K562 (cell line): ENCODE data around the gene DCAF11. TPM values are rescaled to one million over a fixed set of nuclear protein-coding genes. Genes with fewer than 3 reads are reported as not detected.

Experiments used
- ATAC-seq: fragments of 200-7000 bp; cut with Tn5 transposase; 3 replicates; pipeline ENCODE4 v1.9.1; 2020; ENCODE audit warnings: moderate library complexity
- BruUV-seq: library from RNA; stranded (reverse); fragments of 400-500 nt; replicated peaks from 2 replicates; lab custom pipeline; 2021; lab: Mats Ljungman, UMichigan
- CTCF ChIA-PET: fragments of 300-600 bp; formaldehyde crosslinking; extraction: SDS; loops from one replicate; lab custom pipeline; 2021; ENCODE audit warnings: low intra/inter-chr PET ratio; lab: Yijun Ruan, JAX
- POLR2A ChIA-PET: fragments of 300-600, 350-650 bp; sonication (Branson Sonifier 250); formaldehyde crosslinking; extraction: SDS; loops from one replicate; lab custom pipeline; 2021; ENCODE audit warnings: antibody characterized with exemption, inconsistent platforms; lab: Yijun Ruan, JAX
- DNase-seq, 4 experiments: peaks; one replicate each; pipeline versions ENCODE4 v3.0.0 to v3.0.0-alpha.2; 2011 to 2018; ENCODE audit warnings: low spot score in 3 of 4, mixed read lengths in 3 of 4; ENCODE audit errors: extremely low read depth in 1 of 4
- FAIRE-seq: peaks from 2 replicates; lab custom pipeline; 2011; peaks lifted over from hg19 to GRCh38; lab: Jason Lieb, UNC
- H2AFZ ChIP-seq: 2 replicates; pipeline ENCODE4 v1.6.0; 2011; ENCODE audit warnings: low read depth, low read length, control low read depth, inconsistent platforms
- H3K27ac ChIP-seq: fragments of 200-600 bp; 3 replicates; pipeline ENCODE4 v1.8.0; 2011; ENCODE audit warnings: low read depth, mild to moderate bottlenecking, control low read depth, inconsistent platforms, low read length, moderate library complexity, mixed read lengths; ENCODE audit errors: extremely low read depth
- H3K27me3 ChIP-seq, 2 experiments: fragments of 300-600 bp in 1 of 2; 2 replicates in 1 of 2; 3 replicates in 1 of 2; pipeline versions ENCODE4 v1.6.0 to v1.8.0; 2011; ENCODE audit warnings: inconsistent platforms in 2 of 2, low read length in 2 of 2, mild to moderate bottlenecking in 1 of 2, mixed read lengths in 1 of 2, moderate library complexity in 1 of 2; ENCODE audit not compliant: control insufficient read depth in 2 of 2, insufficient read depth in 2 of 2
- H3K36me3 ChIP-seq: fragments of 300-600 bp; 3 replicates; pipeline ENCODE4 v1.8.0; 2011; ENCODE audit warnings: mild to moderate bottlenecking, low read length, inconsistent platforms; ENCODE audit not compliant: control insufficient read depth, insufficient read depth
- H3K4me1 ChIP-seq, 2 experiments: fragments of 200-600 bp in 1 of 2; replicated peaks in 1 of 2; 2 replicates in 1 of 2; 3 replicates in 1 of 2; pipeline versions ENCODE4 v1.5.1 to v1.8.0; 2011; ENCODE audit warnings: inconsistent platforms in 2 of 2, low read length in 2 of 2, mild to moderate bottlenecking in 1 of 2, mixed read lengths in 1 of 2, moderate library complexity in 1 of 2; ENCODE audit not compliant: control insufficient read depth in 2 of 2, insufficient read depth in 2 of 2
- H3K4me2 ChIP-seq: 2 replicates; pipeline ENCODE4 v1.6.1; 2011; ENCODE audit warnings: low read length, control low read depth, inconsistent platforms, mixed read lengths; ENCODE audit not compliant: insufficient read depth
- H3K4me3 ChIP-seq: fragments of 200-600 bp; sonication (generic), shearing (Covaris generic); 2 replicates; pipeline ENCODE4 v1.5.1; 2016; ENCODE audit warnings: control low read depth, inconsistent platforms
- H3K79me2 ChIP-seq: fragments of 200-600 bp; 3 replicates; pipeline ENCODE4 v1.8.0; 2011; ENCODE audit warnings: low read length, inconsistent platforms; ENCODE audit not compliant: control insufficient read depth, insufficient read depth
- H3K9ac ChIP-seq, 2 experiments: 2 replicates each; pipeline versions ENCODE4 v1.6.0 to v1.6.1; 2011; ENCODE audit warnings: low read depth in 2 of 2, low read length in 2 of 2, control low read depth in 1 of 2, inconsistent platforms in 1 of 2, mild to moderate bottlenecking in 1 of 2, mixed read lengths in 1 of 2; ENCODE audit not compliant: insufficient read depth in 1 of 2
- H3K9me1 ChIP-seq: one replicate; pipeline ENCODE4 v1.6.0; 2011; ENCODE audit warnings: inconsistent platforms, mild to moderate bottlenecking, low read length, moderate library complexity; ENCODE audit not compliant: control insufficient read depth, insufficient read depth
- H3K9me3 ChIP-seq: replicated peaks from 2 replicates; pipeline ENCODE4 v1.5.1; 2011; ENCODE audit warnings: low read depth, low read length, inconsistent platforms; ENCODE audit not compliant: control insufficient read depth, insufficient read depth
- H4K20me1 ChIP-seq: replicated peaks from 2 replicates; pipeline ENCODE4 v1.6.1; 2011; ENCODE audit warnings: low read length, inconsistent platforms, mixed read lengths; ENCODE audit not compliant: control insufficient read depth, insufficient read depth
- KLF1 ChIP-seq: fragments of 450-650 bp; IDR thresholded peaks from 2 replicates; pipeline ENCODE4 v1.6.1; 2016; ENCODE audit warnings: missing genetic modification characterization, missing compliant biosample characterization
- ZBTB9 ChIP-seq: fragments of 450-650 bp; formaldehyde crosslinking; IDR thresholded peaks from 2 replicates; pipeline ENCODE4 v1.4.0; 2020; ENCODE audit warnings: mild to moderate bottlenecking, moderate library complexity
- ZNF395 ChIP-seq: fragments of 200-800 bp; sonication (Bioruptor generic); IDR thresholded peaks from 2 replicates; pipeline ENCODE4 v1.6.1; 2017; ENCODE audit warnings: missing genetic modification characterization, missing compliant biosample characterization
- ZNF75A ChIP-seq: fragments of 450-650 bp; formaldehyde crosslinking; IDR thresholded peaks from 2 replicates; pipeline ENCODE4 v1.4.0; 2020; ENCODE audit warnings: mild to moderate bottlenecking
- WGBS: fragments of 100-300 bp; shearing (Covaris generic); methylation state at CpG from one replicate; pipeline ENCODE4 v1.1.6; 2016; ENCODE audit warnings: low coverage, mixed read lengths; ENCODE audit not compliant: insufficient coverage; ENCODE audit errors: missing lambda C conversion rate; 5-methylcytosine and 5-hydroxymethylcytosine counted together
- in situ Hi-C: fragments of 300-500 bp; cut with MboI; formaldehyde crosslinking; loops from 4 replicates; pipeline ENCODE4 v1.15.0; 2018; ENCODE audit warnings: inconsistent platforms, mixed read lengths
- intact Hi-C: fragments of 100-400 bp; cut with micrococcal nuclease; formaldehyde crosslinking; loops from 2 replicates; pipeline ENCODE4 v1.14.2; 2022
- polyA plus RNA-seq, 8 experiments: library from polyadenylated mRNA; depleted of rRNA in 4 of 8; stranded (reverse) in 5 of 8; unstranded in 3 of 8; fragments of >200 nt; fragmentation: Nextera tagmentation in 2 of 8; fragmentation: Illumina TruSeq in 1 of 8; extraction: Ambion mirVana in 2 of 8; extraction: Trizol in 1 of 8; gene quantifications; 2 replicates each; pipeline versions ENCODE4 v1.2.1 to v1.2.3, GENCODE V29; 2011 to 2014; ENCODE audit warnings: inconsistent platforms in 1 of 8, missing spikeins in 1 of 8
- total RNA-seq, 7 experiments: library from RNA; depleted of rRNA in 6 of 7; stranded (reverse); fragments of >200 nt in 6 of 7; fragmentation: Illumina TruSeq in 2 of 7; extraction: Trizol in 2 of 7; gene quantifications; 2 replicates each; pipeline versions ENCODE4 v1.2.1 to v1.2.3, GENCODE V29; 2011 to 2021; ENCODE audit warnings: low replicate concordance in 1 of 7

The DCAF11 gene
- total and polyA plus RNA-seq, 9 of the 15 experiments (the other 6 are each of a cell fraction or from before 2014, with no cell fraction given), result 8.5 to 46.2 (median 36.4) TPM

DNA sequence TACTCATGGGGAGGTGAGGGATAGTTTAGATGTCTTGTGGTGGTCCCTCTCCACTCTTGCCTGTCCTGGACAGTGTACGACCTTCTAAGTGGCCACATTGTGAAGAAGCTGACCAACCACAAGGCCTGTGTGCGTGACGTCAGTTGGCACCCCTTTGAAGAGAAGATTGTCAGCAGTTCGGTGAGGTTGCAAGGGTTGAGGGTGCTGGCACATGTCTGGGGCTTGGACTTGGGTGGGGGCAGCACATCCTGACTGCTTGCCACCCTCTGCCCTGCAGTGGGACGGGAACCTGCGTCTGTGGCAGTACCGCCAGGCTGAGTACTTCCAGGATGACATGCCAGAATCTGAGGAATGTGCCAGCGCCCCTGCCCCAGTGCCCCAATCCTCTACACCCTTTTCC lies 8.3 kb downstream of the DCAF11 start:
- no peak overlapping the region; the same call in 2 of the 3 replicates for H3K27ac ChIP-seq
- no peak overlapping the region for H3K4me3 ChIP-seq
- CTCF ChIA-PET, result no interaction called here
- ATAC-seq (no peak; the same call in 2 of the 3 replicates), DNase-seq (no peak), FAIRE-seq (no peak)
- intact Hi-C loops (no loop called here), in situ Hi-C loops (no loop called here)
- H3K36me3 ChIP-seq, result peaks cover 46% of the 10 kb centered on the region; the same call in 2 of the 3 replicates
- WGBS, result 88% methylated on average over 6 of the region's 8 CpGs
- H4K20me1 ChIP-seq, result no peaks in the 10 kb centered on the region
- TF ChIP-seq ZBTB9 (no peak), ZNF395 (CRISPR knock-in tag) (no peak), ZNF75A (CRISPR knock-in tag) (no peak), KLF1 (tag) (no peak)
- POLR2A ChIA-PET, result interaction anchor here (1.5 kb wide), 1 partner anchor 18 kb away, joined by 3 read pairs; the partner anchor contains the start of gene EMC9
- no peaks in the 10 kb centered on the region for H3K79me2 ChIP-seq
- H3K9me1 ChIP-seq, result no peaks in the 10 kb centered on the region
- H3K27me3 ChIP-seq, result no peaks in the 10 kb centered on the region
- H3K9ac ChIP-seq, result peak overlapping the region in 1 of 2 experiments; percentile 76; a peak in 2 of 4 replicates
- no peak overlapping the region for H3K4me2 ChIP-seq
- no peak overlapping the region for H2AFZ ChIP-seq
- peaks cover 6 to 12% of the 10 kb centered on the region in 2 experiments; a peak in 4 of 5 replicates for H3K4me1 ChIP-seq
- H3K9me3 ChIP-seq, result no peaks in the 10 kb centered on the region
- BruUV-seq, result no TSS peak
